ENCODE measurements around the gene CDK11A. TPM values are rescaled to one million over a fixed set of nuclear protein-coding genes. Genes with fewer than 3 reads are reported as not detected.
"Not testable (repeated sequence)": the region's sequence is repeated elsewhere in the genome, so short reads cannot be mapped to it uniquely, and the experiment has no call there.

Gene CDK11A
- polyA plus RNA-seq, 1 donor = 23.9 TPM

DNA sequence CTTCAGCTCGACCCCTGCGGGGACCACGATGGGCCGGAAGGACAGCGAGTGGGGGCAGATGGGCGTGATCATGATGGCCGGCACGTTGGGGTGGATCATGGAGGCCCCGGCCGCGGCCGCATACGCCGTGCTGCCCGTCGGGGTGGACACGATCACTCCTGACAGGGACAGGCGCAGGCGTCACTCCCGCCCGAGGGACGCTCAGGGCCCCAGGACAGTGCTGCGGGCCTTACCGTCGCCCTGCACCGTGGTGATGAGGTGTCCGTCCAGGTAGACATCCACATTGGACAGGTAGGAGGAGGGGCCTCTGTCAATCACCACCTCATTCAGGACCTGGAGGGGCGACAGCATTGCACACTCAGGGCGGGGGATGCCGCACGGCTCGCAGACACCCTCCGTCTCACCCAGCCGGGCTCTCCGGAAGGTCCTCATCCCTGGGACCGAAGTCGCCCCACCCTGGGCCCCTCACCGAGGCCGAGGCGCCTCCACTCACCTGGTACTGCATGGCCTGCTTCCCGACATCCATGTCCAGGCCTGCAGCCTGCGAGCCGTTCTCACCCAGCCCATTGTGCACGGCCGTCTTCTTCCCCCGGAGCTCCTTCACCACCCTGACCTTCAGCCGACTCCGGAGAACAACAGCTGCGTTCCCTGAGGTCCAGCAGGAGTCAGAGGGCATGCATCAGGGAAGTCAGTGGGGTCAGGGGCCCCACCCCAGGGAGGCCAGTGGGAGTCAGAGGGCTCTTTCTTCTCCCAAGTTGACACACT is 30.1 kb upstream of the CDK11A start:
- DNase-seq (ENCODE audit: low read depth) = no peak

- no peak for DNase-seq (ENCODE audit: low read depth)
Observed at GRCh38 chr1:1753607-1754005, 29.4 kb upstream of the CDK11A start.

DNA sequence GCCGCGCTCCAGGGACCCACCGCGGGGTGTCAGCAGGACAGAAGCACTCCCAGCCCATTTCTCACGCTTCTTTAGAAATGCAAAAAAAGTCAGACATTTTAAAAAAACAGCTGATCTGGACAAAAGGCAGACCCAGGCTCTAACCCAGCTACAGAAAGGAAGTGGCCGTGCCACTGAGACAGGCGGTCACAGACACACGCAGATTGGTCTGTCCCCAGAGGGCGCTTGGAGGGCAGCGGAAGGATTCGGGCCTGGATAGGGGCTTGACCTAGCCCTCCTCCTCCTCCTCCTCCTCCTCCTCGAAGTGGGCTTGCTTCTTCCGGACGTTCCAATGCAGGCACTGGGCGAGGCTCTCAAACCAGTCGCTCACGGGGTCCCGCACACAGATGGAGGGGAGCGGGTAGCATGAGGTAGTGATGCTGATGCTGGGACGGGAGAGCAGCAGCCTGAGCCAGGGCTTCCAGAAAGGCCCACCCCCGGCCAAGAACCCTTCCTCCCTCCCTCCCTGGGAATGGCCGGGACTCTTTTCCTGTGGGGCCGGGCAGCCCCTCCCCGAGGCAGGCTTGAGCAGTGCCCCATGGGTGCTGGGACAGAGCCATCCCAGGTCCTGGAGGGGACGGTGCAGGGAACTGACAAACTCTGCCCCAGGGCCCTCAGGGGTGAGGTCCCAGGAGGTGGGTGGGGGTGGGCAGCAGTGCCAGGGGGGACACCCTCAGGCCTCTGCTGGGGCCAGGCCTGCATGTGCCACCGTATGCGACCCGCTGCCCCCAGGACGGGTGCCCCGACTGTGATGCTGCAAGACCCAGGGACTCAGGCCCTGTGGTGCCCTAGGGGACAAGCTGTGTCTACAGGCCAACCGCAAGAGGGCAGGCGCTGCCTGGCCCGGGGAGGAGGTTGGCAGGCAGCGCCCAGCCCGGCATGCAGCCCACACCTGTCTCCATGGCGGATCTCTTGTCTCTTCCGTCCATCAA is 28.8 kb upstream of the CDK11A start:
- DNase-seq (ENCODE audit: low read depth) = no peak

GRCh38 chr1:1752190-1752589 is 28.0 kb upstream of the CDK11A start:
- no peak for DNase-seq (ENCODE audit: low read depth)

DNA sequence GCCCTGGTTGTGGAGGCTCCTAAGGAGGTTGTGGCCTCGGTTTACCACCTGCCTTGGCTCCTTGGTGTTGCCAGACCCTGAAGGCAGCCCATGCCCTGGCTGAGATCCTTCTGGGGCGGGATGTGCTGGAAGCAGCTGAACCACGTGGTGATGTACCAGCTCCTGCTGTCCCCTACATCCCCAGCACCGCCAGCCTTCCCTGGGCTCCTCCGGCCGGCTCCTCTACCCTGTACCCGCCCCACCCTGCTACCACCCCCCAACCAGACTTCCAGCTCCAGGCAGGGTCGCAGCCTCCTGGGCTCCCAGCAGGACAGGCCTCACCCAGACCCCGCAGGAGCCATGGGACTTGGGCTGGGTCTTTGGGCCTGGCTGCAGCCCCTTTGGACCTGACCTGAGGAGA is 25.8 kb upstream of the CDK11A start:
- not testable (repeated sequence) for DNase-seq (ENCODE audit: low read depth)

DNA sequence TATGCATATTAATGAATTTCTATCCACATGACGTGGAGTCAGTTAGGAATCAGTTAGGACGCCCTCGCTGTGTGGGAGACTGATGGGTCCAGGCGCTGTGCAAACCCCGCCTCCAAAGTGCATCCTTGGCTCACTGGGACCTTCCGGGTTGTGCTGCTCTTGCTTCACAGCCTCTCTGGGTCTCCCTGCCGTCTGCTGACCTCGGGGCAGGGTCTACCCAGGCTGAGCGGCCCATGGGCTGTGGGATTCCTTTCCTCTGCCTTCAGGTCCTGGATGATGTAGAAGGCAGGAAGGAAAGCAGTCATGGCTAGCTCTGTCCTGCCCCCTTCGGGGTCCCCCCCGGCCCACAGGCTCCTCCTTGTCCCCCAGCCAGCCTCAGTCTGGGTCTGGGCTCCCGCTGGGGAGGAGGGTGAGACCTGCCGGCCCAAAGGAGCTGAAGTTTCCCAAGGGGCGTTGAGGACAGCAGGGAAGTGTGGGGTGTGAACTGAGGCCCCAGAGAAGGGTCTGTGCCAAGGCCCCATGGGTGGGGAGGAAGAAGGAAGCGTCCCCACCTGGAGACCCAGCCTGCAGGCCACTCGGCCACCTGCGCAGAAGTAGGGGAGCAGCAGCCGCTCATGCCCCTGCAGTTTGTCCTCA is 24.6 kb upstream of the CDK11A start:
- DNase-seq (ENCODE audit: low read depth) = no peak

DNA sequence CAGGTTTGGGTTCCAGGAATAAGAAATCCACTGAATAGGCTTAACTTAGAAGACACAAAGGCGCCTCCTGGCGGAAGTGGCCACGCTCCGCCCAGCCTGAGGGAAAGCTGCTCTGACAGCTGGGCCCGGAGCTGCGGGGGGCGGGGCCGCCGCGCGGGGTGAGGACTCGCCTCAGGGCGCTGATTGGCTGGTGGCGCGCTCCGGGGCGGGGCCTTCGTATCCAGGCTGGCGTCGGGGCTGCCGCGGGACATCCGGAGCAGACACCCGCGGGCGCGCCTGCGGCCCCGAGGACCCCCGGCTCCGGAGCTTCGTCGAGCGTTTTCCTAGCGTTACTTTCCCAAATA is 22.4 kb upstream of the CDK11A start:
- DNase-seq (ENCODE audit: low read depth) = not testable (repeated sequence)

DNA sequence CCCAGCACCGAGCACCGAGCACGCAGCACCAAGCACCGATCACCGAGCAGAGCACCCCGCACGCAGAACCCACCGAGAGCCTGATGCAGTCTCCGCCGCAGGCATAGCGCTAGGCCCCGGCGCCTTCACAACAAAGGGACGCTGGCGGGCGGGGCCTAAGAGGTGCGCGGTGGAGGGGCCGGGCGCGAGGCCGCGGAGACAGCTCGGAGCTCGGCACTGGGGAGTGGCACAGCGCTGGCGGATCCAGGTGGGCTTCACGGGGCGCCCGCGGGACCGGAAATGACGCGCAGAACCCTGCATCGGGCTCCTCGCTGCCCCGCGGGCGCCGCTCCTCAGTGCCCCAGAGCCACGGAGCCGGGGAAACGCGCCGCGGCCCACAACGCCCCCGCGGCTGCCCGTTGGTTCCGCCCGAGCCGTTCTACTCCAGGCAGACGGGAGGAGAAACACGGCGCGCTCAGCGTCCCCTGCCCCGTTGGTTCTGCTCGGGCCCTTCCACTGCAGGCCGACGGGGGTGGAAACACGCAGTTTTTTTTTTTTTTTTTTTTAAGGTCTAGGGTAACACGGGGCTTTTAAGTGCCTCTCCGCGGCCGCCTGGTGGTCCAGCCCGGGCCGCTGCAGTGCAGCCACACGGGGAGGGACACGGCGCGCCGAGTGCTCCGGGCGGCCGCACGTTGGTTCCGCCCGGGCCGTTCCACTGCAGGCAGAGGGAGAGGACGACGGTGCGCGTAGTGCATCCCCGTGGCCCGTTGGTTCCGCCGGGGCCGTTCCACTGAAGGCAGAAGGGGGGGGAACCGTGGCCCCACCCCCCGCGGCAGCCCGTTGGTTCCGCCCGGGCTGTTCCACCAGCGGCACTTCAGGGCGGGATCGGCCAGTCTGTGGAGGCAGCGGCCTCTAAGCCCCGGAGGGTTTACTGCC is 21.8 kb upstream of the CDK11A start:
- not testable (repeated sequence) for DNase-seq (ENCODE audit: low read depth)

DNA sequence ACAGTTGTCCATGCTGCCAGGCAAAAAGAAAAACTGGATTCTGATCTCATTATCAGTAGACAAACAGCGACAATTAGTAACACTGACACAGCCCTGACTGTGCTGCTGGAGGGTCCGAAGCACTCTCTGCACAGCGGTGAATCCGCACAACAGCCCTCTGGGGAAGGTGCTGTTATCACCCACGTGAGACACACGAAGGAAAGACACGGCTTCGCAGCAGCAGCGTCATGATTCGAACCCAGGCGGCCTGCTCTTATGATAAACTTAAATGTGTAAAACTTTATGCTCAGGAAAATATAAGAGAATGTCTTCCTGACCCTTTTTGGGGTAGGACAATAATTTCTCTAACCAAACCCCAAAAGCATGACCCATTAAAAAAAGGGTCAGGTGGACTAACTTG is 18.4 kb upstream of the CDK11A start:
- not testable (repeated sequence) for DNase-seq (ENCODE audit: low read depth)

GRCh38 chr1:1741013-1741412 is 16.9 kb upstream of the CDK11A start:
- DNase-seq (ENCODE audit: low read depth) = not testable (repeated sequence)

- DNase-seq (ENCODE audit: low read depth) = not testable (repeated sequence)
Observed at GRCh38 chr1:1738799-1739337, 14.7 kb upstream of the CDK11A start.

GRCh38 chr1:1737675-1738590 is 13.8 kb upstream of the CDK11A start:
- DNase-seq (ENCODE audit: low read depth) = not testable (repeated sequence)

DNA sequence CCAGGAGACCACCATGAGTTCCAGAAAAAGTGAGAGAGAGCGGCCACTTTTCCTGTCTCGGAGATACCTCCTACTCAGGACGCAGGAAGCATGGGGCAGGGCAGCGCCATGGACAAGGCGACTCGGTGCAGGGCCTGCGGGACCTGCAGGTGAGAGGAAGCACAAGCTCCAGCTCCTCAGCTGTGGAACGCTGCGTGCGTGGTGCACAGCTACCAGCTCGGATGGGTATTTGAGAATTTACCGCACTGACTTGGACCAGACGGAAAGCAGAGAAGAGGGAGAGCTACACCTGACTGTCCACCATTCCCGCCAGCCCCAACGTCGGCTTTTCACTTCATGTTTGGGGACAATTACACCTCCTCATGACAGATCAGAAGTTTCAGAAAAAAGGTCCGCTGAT is 8.2 kb upstream of the CDK11A start:
- no peak for DNase-seq (ENCODE audit: low read depth)

DNA sequence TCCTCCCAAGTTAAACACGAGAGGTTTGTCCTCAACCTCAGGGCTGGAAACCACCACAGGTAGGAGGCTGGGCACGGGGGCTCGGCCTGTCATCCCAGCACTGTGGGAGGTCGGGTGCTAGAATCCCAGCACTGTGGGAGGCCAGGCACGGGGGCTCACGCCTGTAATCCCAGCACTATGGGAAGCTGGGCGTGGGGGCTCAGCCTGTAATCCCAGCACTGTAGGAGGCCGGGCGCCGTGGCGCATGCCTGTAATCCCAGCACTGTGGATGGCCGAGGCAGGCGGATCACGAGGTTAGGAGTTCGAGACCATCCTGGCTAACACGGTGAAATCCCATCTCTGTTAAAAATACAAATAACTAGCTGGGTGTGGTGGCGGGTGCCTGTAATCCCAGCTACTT is 6.7 kb upstream of the CDK11A start:
- no peak for DNase-seq (ENCODE audit: low read depth)

DNA sequence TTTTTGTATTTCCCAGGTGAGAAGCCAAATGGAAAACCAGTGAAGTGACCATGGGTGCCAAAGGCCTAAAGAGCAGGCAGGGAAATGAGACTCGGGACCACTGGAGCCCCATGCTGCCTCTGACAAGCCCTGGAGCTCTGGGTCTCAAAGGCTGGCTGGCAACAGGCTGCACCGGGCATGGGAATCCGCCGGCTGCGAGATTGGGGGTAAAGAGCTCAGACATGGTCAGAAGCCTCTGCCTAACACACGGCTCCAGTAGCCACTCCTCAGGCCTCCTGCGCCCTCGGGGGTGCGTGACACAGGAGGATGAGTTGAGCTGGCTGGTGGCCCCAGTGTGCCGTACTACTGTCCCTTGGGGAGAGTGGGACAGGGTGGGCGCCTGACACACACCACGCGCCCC is 6.1 kb upstream of the CDK11A start:
- DNase-seq (ENCODE audit: low read depth) = not testable (repeated sequence)

GRCh38 chr1:1729116-1729816 is 5.1 kb upstream of the CDK11A start:
- DNase-seq (ENCODE audit: low read depth) = not testable (repeated sequence)

GRCh38 chr1:1728308-1729005 is 4.3 kb upstream of the CDK11A start:
- DNase-seq (ENCODE audit: low read depth) = not testable (repeated sequence)

- DNase-seq (ENCODE audit: low read depth) = not testable (repeated sequence)
Observed at GRCh38 chr1:1727131-1727651, 3.0 kb upstream of the CDK11A start.

Data from forelimb muscle (tissue), 1 donor.